Measurements from ENCODE around the gene PHLDB3. TPM values are rescaled to one million over a fixed set of nuclear protein-coding genes. Genes with fewer than 3 reads are reported as not detected.

The PHLDB3 gene
- total RNA-seq, 4 donors from 2014 or later, result 45.3 to 92.8 (median 61.9) TPM

DNA sequence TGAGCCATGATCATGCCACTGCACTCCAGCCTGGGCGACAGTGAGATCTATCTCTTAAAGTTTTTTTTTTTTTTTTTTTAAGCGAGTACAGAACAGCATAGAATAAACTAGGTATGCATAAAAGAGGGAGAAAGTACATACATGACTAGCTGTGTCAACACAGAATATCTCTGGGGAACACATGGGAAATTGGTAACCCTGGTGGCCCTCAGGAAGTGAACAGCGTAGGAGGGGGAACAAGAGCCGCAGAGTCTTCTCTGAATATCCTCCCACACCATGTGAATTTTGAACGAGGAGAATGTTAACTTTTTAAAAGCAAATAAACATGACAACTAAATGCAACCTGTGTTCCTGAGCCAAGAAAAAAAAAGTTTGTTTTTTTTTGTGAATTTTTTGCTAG lies 15.2 kb downstream of the PHLDB3 start:
- Histone ChIP-seq H3K9me3 (no peaks in the 10 kb centered on the region), H3K4me1 (no peaks in the 10 kb centered on the region), H3K27ac (no peak overlapping the region), H3K4me3 (no peak overlapping the region), H3K27me3 (no peaks in the 10 kb centered on the region), H3K36me3 (peaks cover 0 to 75% (median 0%) of the 10 kb centered on the region in 3 donors)
- DNase-seq, result no peak
- intact Hi-C loops (cut with DNase I), result no loop called here
- TF ChIP-seq, protein P1, sequence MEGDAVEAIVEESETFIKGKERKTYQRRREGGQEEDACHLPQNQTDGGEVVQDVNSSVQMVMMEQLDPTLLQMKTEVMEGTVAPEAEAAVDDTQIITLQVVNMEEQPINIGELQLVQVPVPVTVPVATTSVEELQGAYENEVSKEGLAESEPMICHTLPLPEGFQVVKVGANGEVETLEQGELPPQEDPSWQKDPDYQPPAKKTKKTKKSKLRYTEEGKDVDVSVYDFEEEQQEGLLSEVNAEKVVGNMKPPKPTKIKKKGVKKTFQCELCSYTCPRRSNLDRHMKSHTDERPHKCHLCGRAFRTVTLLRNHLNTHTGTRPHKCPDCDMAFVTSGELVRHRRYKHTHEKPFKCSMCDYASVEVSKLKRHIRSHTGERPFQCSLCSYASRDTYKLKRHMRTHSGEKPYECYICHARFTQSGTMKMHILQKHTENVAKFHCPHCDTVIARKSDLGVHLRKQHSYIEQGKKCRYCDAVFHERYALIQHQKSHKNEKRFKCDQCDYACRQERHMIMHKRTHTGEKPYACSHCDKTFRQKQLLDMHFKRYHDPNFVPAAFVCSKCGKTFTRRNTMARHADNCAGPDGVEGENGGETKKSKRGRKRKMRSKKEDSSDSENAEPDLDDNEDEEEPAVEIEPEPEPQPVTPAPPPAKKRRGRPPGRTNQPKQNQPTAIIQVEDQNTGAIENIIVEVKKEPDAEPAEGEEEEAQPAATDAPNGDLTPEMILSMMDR (IDR thresholded peaks at IDR 0.05), result no peak
- TF ChIP-seq POLR2A (IDR thresholded peaks at IDR 0.05), result no peak
- WGBS, 2 donors, result 52 to 60% methylated on average over 5 of the region's 5 CpGs

DNA sequence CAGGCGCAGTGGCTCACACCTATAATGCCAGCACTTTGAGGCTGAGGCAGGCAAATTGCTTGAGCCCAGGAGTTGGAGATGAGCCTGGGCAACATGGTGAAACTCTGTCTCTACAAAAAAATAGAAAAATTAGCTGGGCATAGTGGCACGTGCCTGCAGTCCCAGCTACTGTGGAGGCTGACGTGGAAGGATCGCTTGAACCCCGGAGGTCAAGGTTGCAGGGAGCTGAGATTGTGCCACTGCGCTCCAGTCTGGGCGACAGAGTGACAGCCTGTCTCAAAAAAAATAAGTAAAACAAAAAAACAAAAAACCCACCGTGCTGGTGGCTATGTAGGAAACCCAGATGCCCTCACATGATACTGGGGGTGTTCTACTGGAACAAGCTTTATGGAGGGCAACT lies 16.4 kb downstream of the PHLDB3 start:
- Histone ChIP-seq H3K9me3 (no peaks in the 10 kb centered on the region), H3K4me1 (no peaks in the 10 kb centered on the region), H3K36me3 (peaks cover 0 to 75% (median 0%) of the 10 kb centered on the region in 3 donors), H3K27me3 (no peaks in the 10 kb centered on the region), H3K4me3 (no peak overlapping the region), H3K27ac (no peak overlapping the region)
- DNase-seq, result no peak
- intact Hi-C loops (cut with DNase I), result no loop called here
- 90 to 92% methylated on average over 8 of the region's 8 CpGs for WGBS, 2 donors
- no peak for TF ChIP-seq POLR2A (IDR thresholded peaks at IDR 0.05)
- TF ChIP-seq, protein P1 (IDR thresholded peaks at IDR 0.05), result no peak

DNA sequence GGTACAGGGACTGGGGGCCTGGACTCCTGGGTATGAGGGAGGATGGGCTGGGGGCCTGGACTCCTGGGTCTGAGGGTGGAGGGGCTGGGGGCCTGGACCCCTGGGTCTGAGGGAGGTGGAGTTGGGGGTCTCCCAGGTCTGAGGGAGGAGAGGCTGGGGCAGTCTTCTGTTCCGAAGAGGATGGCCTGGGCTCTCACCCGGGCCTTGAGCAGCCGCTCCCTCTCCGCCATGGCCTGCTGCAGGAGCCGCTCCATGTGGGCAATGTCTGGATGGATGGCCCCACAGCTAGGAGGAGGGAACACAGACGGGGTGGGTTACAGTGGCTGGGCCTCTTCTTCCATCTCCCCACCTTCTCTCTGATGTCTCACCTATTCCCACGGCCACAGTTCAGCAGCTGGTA lies 18.1 kb downstream of the PHLDB3 start:
- intact Hi-C loops (cut with DNase I), result no loop called here

DNA sequence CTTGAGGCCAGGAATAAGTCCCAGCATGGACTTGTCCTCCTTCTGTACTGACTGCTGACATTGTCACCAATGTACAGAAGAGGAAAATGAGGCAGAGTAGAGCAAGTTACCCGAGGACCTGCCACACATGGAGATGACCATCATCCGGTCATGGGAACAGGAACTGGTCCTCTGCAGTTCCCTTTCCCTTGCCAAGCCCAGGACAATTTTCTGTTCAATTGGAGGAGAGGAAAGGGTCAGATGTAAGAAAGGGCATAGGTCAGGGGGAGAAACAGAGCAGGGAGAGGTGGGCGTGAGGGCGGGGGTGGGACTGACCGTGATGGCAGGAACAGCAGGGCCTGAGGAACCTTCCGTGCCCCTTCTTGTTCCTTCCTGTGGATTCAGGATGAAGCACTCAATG lies 18.6 kb downstream of the PHLDB3 start:
- Histone ChIP-seq H3K27ac (no peak overlapping the region), H3K4me1 (no peaks in the 10 kb centered on the region), H3K4me3 (no peak overlapping the region), H3K9me3 (no peaks in the 10 kb centered on the region), H3K27me3 (no peaks in the 10 kb centered on the region), H3K36me3 (peaks cover 0 to 76% (median 0%) of the 10 kb centered on the region in 3 donors)
- TF ChIP-seq POLR2A (IDR thresholded peaks at IDR 0.05), result no peak
- TF ChIP-seq, protein P1 (IDR thresholded peaks at IDR 0.05), result no peak
- 77 to 83% methylated on average over 6 of the region's 6 CpGs for WGBS, 2 donors
- no peak for DNase-seq
- intact Hi-C loops (cut with DNase I), result no loop called here

More for the DNA sequence above, 18.1 kb downstream of the PHLDB3 start:
- no peaks in the 10 kb centered on the region for H3K27me3 ChIP-seq
- peaks cover 0 to 76% (median 0%) of the 10 kb centered on the region in 3 donors for H3K36me3 ChIP-seq
- 89 to 97% methylated on average over 5 of the region's 7 CpGs for WGBS, 2 donors
- no peaks in the 10 kb centered on the region for H3K9me3 ChIP-seq
- TF ChIP-seq, protein P1 (IDR thresholded peaks at IDR 0.05), result no peak
- no peak for TF ChIP-seq POLR2A (IDR thresholded peaks at IDR 0.05)
- no peak for DNase-seq
- no peak overlapping the region for H3K27ac ChIP-seq
- H3K4me3 ChIP-seq, result no peak overlapping the region
- H3K4me1 ChIP-seq, result no peaks in the 10 kb centered on the region

DNA sequence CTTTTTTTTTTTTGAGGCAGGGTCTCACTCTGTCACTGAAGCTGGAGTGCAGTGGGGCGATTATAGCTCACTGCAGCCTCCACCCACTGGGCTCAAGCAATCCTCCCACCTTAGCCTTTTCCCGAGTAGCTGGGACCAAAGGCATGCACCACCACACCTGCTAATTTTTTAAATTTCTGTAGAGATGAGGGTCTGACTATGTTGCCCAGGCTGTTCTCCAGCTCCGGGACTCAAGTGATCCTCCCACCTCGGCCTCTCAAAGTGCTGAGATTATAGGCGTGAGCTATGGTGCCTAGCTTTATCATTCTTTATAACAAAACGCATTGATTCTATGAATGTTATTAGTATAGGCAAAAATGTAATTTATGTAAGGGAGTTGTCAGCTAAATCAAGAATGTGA lies 21.3 kb downstream of the PHLDB3 start:
- WGBS, 2 donors, result 91 to 96% methylated on average over 6 of the region's 6 CpGs
- no peak for DNase-seq
- no peak for TF ChIP-seq POLR2A (IDR thresholded peaks at IDR 0.05)
- TF ChIP-seq, protein P1 (IDR thresholded peaks at IDR 0.05), result no peak
- Histone ChIP-seq H3K27me3 (no peaks in the 10 kb centered on the region), H3K27ac (no peak overlapping the region), H3K36me3 (peaks cover 0 to 77% (median 0%) of the 10 kb centered on the region in 3 donors), H3K9me3 (no peaks in the 10 kb centered on the region), H3K4me1 (no peaks in the 10 kb centered on the region), H3K4me3 (no peak overlapping the region)
- intact Hi-C loops (cut with DNase I), result no loop called here

All from esophagus squamous epithelium (tissue), 5 donors.